H1 (cell line): ENCODE data around the gene TMEM250.

Experiments
- CREB1 ChIP-seq: IDR thresholded peaks from 2 replicates; pipeline ENCODE4 v1.6.1; 2012; ENCODE audit warnings: inconsistent platforms
- RAD21 ChIP-seq, 2 experiments: IDR thresholded peaks in 1 of 2; conservative IDR thresholded peaks in 1 of 2; 2 replicates each; pipeline ENCODE4 v1.6.1; 2011; ENCODE audit warnings: low read depth in 2 of 2, low read length in 2 of 2, improper control_type of control experiment in 1 of 2, inconsistent platforms in 1 of 2, mild to moderate bottlenecking in 1 of 2, moderate library complexity in 1 of 2
- RFX5 ChIP-seq: IDR thresholded peaks from 2 replicates; pipeline ENCODE4 v1.6.1; 2011; ENCODE audit warnings: low read depth, low read length, improper control_type of control experiment, borderline replicate concordance
- TAF7 ChIP-seq: optimal IDR thresholded peaks from 2 replicates; pipeline ENCODE3; 2011; ENCODE audit warnings: low read depth, mild to moderate bottlenecking, inconsistent platforms, low read length, moderate library complexity, borderline replicate concordance
- YY1 ChIP-seq: IDR thresholded peaks from 2 replicates; pipeline ENCODE4 v1.6.1; 2011; ENCODE audit warnings: low read depth, mild to moderate bottlenecking, low read length

- TF ChIP-seq YY1 (no peak), CREB1 (no peak), TAF7 (no peak), RAD21 (IDR thresholded peaks at IDR 0.05 in 1 of 2, conservative IDR thresholded peaks at IDR 0.05 in 1 of 2; ENCODE audit: low read depth in 2 of 2, low read length in 2 of 2) (no peak), RFX5 (no peak)
Observed at GRCh38 chr9:136098844-136099243, 19.8 kb downstream of the TMEM250 start.
